ENCODE measurements around the gene DPF3. TPM values are rescaled to one million over a fixed set of nuclear protein-coding genes. Genes with fewer than 3 reads are reported as not detected.

DPF3 gene
- total RNA-seq, 1 donor from 2014 or later: 12.4 TPM

GRCh38 chr14:72652179-72652578 is 241.7 kb downstream of the DPF3 start:
- intact Hi-C loops (cut with micrococcal nuclease): no loop called here

GRCh38 chr14:72651714-72652113 is 242.2 kb downstream of the DPF3 start:
- intact Hi-C loops (cut with micrococcal nuclease): no loop called here

- intact Hi-C loops (cut with micrococcal nuclease): no loop called here
Observed at GRCh38 chr14:72651081-72651480, 242.8 kb downstream of the DPF3 start.

GRCh38 chr14:72649603-72650227 is 244.2 kb downstream of the DPF3 start:
- intact Hi-C loops (cut with micrococcal nuclease): no loop called here

- intact Hi-C loops (cut with micrococcal nuclease): no loop called here
Observed at GRCh38 chr14:72647782-72648181, 246.1 kb downstream of the DPF3 start.

GRCh38 chr14:72646861-72647528 is 246.9 kb downstream of the DPF3 start:
- intact Hi-C loops (cut with micrococcal nuclease): no loop called here

- intact Hi-C loops (cut with micrococcal nuclease): no loop called here
Observed at GRCh38 chr14:72645706-72646105, 248.2 kb downstream of the DPF3 start.

- intact Hi-C loops (cut with micrococcal nuclease): no loop called here
Observed at GRCh38 chr14:72644758-72645489, 249.0 kb downstream of the DPF3 start.

- intact Hi-C loops (cut with micrococcal nuclease): no loop called here
Observed at GRCh38 chr14:72644038-72644437, 249.9 kb downstream of the DPF3 start.

- intact Hi-C loops (cut with micrococcal nuclease): no loop called here
Observed at GRCh38 chr14:72643317-72643801, 250.5 kb downstream of the DPF3 start.

- intact Hi-C loops (cut with micrococcal nuclease): no loop called here
Observed at GRCh38 chr14:72640911-72641485, 252.9 kb downstream of the DPF3 start.

- intact Hi-C loops (cut with micrococcal nuclease): no loop called here
Observed at GRCh38 chr14:72638021-72638420, 255.9 kb downstream of the DPF3 start.

- intact Hi-C loops (cut with micrococcal nuclease): no loop called here
Observed at GRCh38 chr14:72636871-72637270, 257.0 kb downstream of the DPF3 start.

- intact Hi-C loops (cut with micrococcal nuclease): no loop called here
Observed at GRCh38 chr14:72636094-72636493, 257.8 kb downstream of the DPF3 start.

- intact Hi-C loops (cut with micrococcal nuclease): no loop called here
Observed at GRCh38 chr14:72634691-72635616, 258.9 kb downstream of the DPF3 start.

GRCh38 chr14:72633551-72633950 is 260.4 kb downstream of the DPF3 start:
- intact Hi-C loops (cut with micrococcal nuclease): no loop called here

GRCh38 chr14:72632727-72633126 is 261.2 kb downstream of the DPF3 start:
- intact Hi-C loops (cut with micrococcal nuclease): no loop called here

GRCh38 chr14:72631401-72631800 is 262.5 kb downstream of the DPF3 start:
- intact Hi-C loops (cut with micrococcal nuclease): no loop called here

GRCh38 chr14:72630374-72630773 is 263.5 kb downstream of the DPF3 start:
- intact Hi-C loops (cut with micrococcal nuclease): no loop called here

- intact Hi-C loops (cut with micrococcal nuclease): no loop called here
Observed at GRCh38 chr14:72629534-72629933, 264.4 kb downstream of the DPF3 start.

- intact Hi-C loops (cut with micrococcal nuclease): no loop called here
Observed at GRCh38 chr14:72625689-72626088, 268.2 kb downstream of the DPF3 start.

All from T-helper 1 cell treated with Interleukin-12 subunit alpha and Interleukin-12 subunit beta and Interleukin-4 antibody, amounts not matched to agents 30 ng/mL and 1 ng/mL, for 36 hours (primary cell).